Neuron (in vitro differentiated cells): ENCODE data around the gene MEF2D.

Source experiments
- H2AFZ ChIP-seq: one replicate; pipeline ENCODE4 v1.6.1; 2013; ENCODE audit warnings: low read depth, mild to moderate bottlenecking, inconsistent platforms, low read length, moderate library complexity
- H3K27me3 ChIP-seq: one replicate; pipeline ENCODE4 v1.6.1; 2013; ENCODE audit warnings: low read length; ENCODE audit not compliant: insufficient read depth
- H3K36me3 ChIP-seq: one replicate; pipeline ENCODE4 v1.6.1; 2013; ENCODE audit warnings: low read length; ENCODE audit not compliant: insufficient read depth
- H3K4me1 ChIP-seq: one replicate; pipeline ENCODE4 v1.6.1; 2013; ENCODE audit warnings: low read length; ENCODE audit not compliant: insufficient read depth
- H3K4me3 ChIP-seq: 2 replicates; pipeline ENCODE4 v1.5.1; 2013; ENCODE audit warnings: mild to moderate bottlenecking, low read length, moderate library complexity
- H3K9me3 ChIP-seq: one replicate; pipeline ENCODE4 v1.6.1; 2013; ENCODE audit warnings: low read length

The MEF2D gene

GRCh38 chr1:156463874-156464273 lies 36.7 kb downstream of the MEF2D start:
- Histone ChIP-seq H3K9me3 (no peaks in the 10 kb centered on the region), H3K4me3 (no peak overlapping the region), H3K36me3 (peaks cover 22% of the 10 kb centered on the region), H3K27me3 (no peaks in the 10 kb centered on the region), H3K4me1 (no peaks in the 10 kb centered on the region), H2AFZ (no peak overlapping the region)

- no peaks in the 10 kb centered on the region for H3K4me1 ChIP-seq
- peaks cover 15% of the 10 kb centered on the region for H3K36me3 ChIP-seq
- no peak overlapping the region for H2AFZ ChIP-seq
- H3K27me3 ChIP-seq, result no peaks in the 10 kb centered on the region
- H3K4me3 ChIP-seq, result no peak overlapping the region
- no peaks in the 10 kb centered on the region for H3K9me3 ChIP-seq
Measured at GRCh38 chr1:156462954-156463795, 37.4 kb downstream of the MEF2D start.

DNA sequence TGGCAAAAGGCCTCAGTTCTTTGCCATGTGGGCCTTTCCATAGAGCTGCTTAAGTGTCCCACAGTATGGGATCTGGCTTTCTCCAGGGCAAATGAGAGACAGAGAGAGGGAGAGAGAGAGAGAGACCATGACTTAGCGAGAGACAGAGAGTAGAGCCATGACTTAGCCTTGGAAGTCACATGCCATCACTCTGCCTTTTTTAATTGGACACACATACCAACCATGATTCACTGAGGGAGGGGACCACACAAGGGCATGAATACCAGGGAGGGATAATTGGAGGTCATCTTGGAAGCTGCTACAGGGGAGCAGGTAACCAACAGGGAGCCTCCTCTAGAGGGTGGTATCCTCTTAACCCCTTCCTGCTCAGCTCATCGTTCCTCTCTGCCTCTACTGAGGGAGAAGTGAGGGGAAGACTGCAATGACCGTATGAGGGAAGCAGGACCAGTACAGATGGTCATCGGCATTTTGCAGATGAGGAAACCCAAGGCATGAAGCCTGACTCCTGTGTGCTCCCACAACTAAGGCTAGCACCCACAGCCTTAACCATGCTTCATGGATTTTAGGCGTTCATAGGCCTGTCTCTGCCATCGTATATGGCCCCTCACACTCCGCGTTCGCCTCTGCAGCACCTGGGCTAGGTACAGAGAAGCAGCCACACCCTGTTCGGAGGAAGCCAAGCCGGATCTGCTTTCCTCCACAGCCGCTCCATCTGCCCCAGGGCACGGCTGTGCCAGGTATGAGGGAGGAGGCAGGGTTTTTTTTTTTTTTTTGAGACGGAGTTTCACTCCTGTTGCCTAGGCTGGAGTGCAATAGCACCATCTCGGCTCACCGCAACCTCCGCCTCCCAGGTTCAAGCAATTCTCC lies 38.6 kb downstream of the MEF2D start:
- no peaks in the 10 kb centered on the region for H3K27me3 ChIP-seq
- no peak overlapping the region for H2AFZ ChIP-seq
- no peaks in the 10 kb centered on the region for H3K9me3 ChIP-seq
- peaks cover 7% of the 10 kb centered on the region for H3K36me3 ChIP-seq
- H3K4me1 ChIP-seq, result peaks cover 1% of the 10 kb centered on the region
- no peak overlapping the region for H3K4me3 ChIP-seq

- Histone ChIP-seq H3K9me3 (no peaks in the 10 kb centered on the region), H2AFZ (no peak overlapping the region), H3K4me1 (peaks cover 6% of the 10 kb centered on the region), H3K27me3 (no peaks in the 10 kb centered on the region), H3K4me3 (no peak overlapping the region), H3K36me3 (peaks cover 7% of the 10 kb centered on the region)
Measured at GRCh38 chr1:156461109-156461508, 39.5 kb downstream of the MEF2D start.

- H2AFZ ChIP-seq, result no peak overlapping the region
- H3K9me3 ChIP-seq, result no peaks in the 10 kb centered on the region
- no peak overlapping the region for H3K4me3 ChIP-seq
- peaks cover 8% of the 10 kb centered on the region for H3K4me1 ChIP-seq
- H3K36me3 ChIP-seq, result peaks cover 5% of the 10 kb centered on the region
- no peaks in the 10 kb centered on the region for H3K27me3 ChIP-seq
Measured at GRCh38 chr1:156460525-156460924, 40.0 kb downstream of the MEF2D start.

- H2AFZ ChIP-seq, result no peak overlapping the region
- H3K9me3 ChIP-seq, result no peaks in the 10 kb centered on the region
- H3K27me3 ChIP-seq, result no peaks in the 10 kb centered on the region
- H3K36me3 ChIP-seq, result no peaks in the 10 kb centered on the region
- no peak overlapping the region for H3K4me3 ChIP-seq
- peaks cover 8% of the 10 kb centered on the region for H3K4me1 ChIP-seq
Measured at GRCh38 chr1:156458181-156458503, 42.4 kb downstream of the MEF2D start.

GRCh38 chr1:156456625-156457465 lies 43.7 kb downstream of the MEF2D start:
- Histone ChIP-seq H3K36me3 (no peaks in the 10 kb centered on the region), H3K9me3 (no peaks in the 10 kb centered on the region), H2AFZ (peak overlapping the region; percentile 92), H3K27me3 (no peaks in the 10 kb centered on the region), H3K4me1 (peaks cover 10% of the 10 kb centered on the region), H3K4me3 (peak overlapping the region; percentile 51)

GRCh38 chr1:156455362-156455761 lies 45.2 kb downstream of the MEF2D start:
- H3K36me3 ChIP-seq, result no peaks in the 10 kb centered on the region
- peaks cover 11% of the 10 kb centered on the region for H3K27me3 ChIP-seq
- no peak overlapping the region for H3K4me3 ChIP-seq
- peaks cover 10% of the 10 kb centered on the region for H3K4me1 ChIP-seq
- H2AFZ ChIP-seq, result no peak overlapping the region
- no peaks in the 10 kb centered on the region for H3K9me3 ChIP-seq

DNA sequence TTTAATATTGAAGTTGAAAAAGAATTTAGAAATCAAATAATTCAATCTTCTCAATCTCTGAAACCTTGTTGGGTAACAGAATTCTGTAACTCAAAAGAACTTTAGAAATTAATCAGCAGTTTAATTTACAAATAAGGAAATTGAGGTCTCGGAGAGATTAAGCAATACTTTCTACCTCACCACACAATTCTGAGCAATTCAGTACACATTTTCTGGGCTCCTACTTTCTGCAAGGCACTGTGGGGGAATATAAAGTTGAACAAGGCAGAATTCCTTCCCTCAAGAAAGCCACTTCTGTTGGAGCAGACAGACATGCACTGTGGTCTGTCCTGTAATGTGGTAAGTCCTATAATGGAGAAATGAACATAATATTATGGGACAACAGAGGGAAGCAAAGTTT lies 47.7 kb downstream of the MEF2D start:
- Histone ChIP-seq H3K27me3 (peaks cover 25% of the 10 kb centered on the region), H3K36me3 (no peaks in the 10 kb centered on the region), H3K9me3 (no peaks in the 10 kb centered on the region), H3K4me1 (peaks cover 10% of the 10 kb centered on the region), H3K4me3 (no peak overlapping the region), H2AFZ (no peak overlapping the region)

DNA sequence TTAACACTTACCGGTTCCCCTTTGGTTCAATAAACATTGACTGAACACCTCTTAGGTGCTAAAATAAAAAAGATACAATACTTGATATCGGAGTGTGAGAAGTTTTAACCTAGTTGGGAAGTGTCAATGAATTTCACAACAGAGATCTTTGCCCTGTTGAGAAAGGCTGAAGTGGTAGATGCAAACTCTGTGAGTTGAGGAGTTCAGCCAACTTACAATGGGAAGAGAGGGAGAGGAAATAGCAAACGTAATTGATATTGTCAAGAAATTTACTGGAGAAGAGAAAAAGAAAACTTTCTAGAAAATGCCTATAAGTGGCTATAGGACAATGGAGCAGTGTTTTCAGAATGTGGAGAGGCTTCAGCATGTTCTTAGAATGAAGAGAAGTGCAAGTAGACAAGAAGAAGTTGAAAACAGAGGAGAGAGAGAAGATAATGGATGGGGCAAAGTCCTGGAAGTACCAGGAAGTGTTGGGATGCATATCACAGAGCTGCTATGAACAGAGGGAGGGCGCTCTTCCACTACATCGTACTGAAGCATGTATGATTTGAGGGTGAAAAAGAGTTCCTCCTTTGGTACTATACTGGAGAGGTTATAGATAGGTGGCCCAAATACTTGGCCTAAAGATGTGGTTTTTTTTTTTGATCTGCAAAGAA lies 48.9 kb downstream of the MEF2D start:
- no peak overlapping the region for H3K4me3 ChIP-seq
- no peaks in the 10 kb centered on the region for H3K36me3 ChIP-seq
- no peaks in the 10 kb centered on the region for H3K9me3 ChIP-seq
- peaks cover 31% of the 10 kb centered on the region for H3K27me3 ChIP-seq
- peaks cover 6% of the 10 kb centered on the region for H3K4me1 ChIP-seq
- no peak overlapping the region for H2AFZ ChIP-seq

DNA sequence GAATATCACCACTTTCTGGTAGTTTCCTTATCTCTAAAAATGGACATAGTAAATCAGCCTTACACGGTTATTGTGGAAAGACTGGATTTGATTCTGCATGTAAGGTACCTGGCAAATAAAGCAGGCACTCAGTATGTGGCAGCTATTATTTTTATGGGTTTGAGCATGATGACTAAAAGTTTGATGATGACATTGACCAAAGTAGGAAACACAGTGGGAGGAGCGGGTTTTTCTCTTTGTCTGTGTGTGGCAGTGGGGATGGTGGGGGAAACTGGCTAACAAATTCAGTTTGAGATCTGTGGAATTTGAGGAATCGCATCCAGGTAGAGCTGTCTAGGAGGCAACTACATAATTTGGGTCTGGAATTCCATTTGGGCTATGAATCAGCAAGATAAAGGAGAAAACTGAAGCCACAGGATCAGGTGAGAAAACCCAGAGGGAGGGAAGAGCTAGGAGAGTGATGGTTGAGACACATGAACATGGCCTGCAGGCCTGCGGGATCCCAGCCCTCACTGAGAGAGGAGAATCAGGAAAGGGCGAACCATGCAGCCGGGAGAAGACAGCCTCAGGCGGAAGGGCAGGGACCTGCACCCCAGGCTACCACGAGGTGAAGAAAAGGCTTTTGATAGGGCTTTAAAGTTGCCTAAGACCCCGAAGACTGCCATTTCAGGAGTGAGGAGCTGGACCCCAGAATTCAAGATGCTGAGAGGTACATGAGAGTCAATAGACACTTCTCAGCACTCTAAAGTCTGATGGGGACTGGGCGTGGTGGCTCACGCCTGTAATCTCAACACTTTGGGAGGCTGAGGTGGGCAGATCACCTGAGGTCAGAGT lies 52.2 kb downstream of the MEF2D start:
- Histone ChIP-seq H3K9me3 (no peaks in the 10 kb centered on the region), H3K4me3 (no peak overlapping the region), H3K4me1 (peaks cover 2% of the 10 kb centered on the region), H2AFZ (no peak overlapping the region), H3K27me3 (peaks cover 35% of the 10 kb centered on the region), H3K36me3 (no peaks in the 10 kb centered on the region)

- no peak overlapping the region for H2AFZ ChIP-seq
- peaks cover 49% of the 10 kb centered on the region for H3K27me3 ChIP-seq
- no peaks in the 10 kb centered on the region for H3K36me3 ChIP-seq
- no peaks in the 10 kb centered on the region for H3K4me1 ChIP-seq
- H3K9me3 ChIP-seq, result no peaks in the 10 kb centered on the region
- no peak overlapping the region for H3K4me3 ChIP-seq
Measured at GRCh38 chr1:156445789-156446263, 54.7 kb downstream of the MEF2D start.
